NCI-H82 treated with DMSO at 0.1 percent for 48 hours (cell line): ENCODE results near the gene ALS2.
"Not testable (repeated sequence)": the region's sequence is repeated elsewhere in the genome, so short reads cannot be mapped to it uniquely, and the experiment has no call there.

Experiments used
- DNase-seq: peaks from one replicate; lab custom pipeline; 2025; ENCODE audit not compliant: unreplicated experiment; lab: John Stamatoyannopoulos, UW

Gene ALS2

GRCh38 chr2:201780674-201781493, at the start of gene ALS2:
ALS2 (minus strand) TSS chr2:201780933; CDS start chr2:201768885, 12,048 bp downstream.
- peak; percentile 97 for DNase-seq

- DNase-seq: no peak
These were observed 47.5 kb upstream of the ALS2 start for GRCh38 chr2:201828220-201828619.

GRCh38 chr2:201827621-201828020, 46.9 kb upstream of the ALS2 start:
- no peak for DNase-seq

GRCh38 chr2:201824212-201824611, 43.5 kb upstream of the ALS2 start:
- DNase-seq: no peak

GRCh38 chr2:201821080-201821479, 40.3 kb upstream of the ALS2 start:
- no peak for DNase-seq

- DNase-seq: peak; percentile 63
These were observed 39.8 kb upstream of the ALS2 start for GRCh38 chr2:201820383-201821007.

GRCh38 chr2:201816657-201817575, 36.2 kb upstream of the ALS2 start:
- DNase-seq: no peak

GRCh38 chr2:201813996-201814760, 33.4 kb upstream of the ALS2 start:
- DNase-seq: no peak

GRCh38 chr2:201810604-201811003, 29.9 kb upstream of the ALS2 start:
- DNase-seq: not testable (repeated sequence)

GRCh38 chr2:201809633-201810032, 28.9 kb upstream of the ALS2 start:
- no peak for DNase-seq

GRCh38 chr2:201808027-201808426, 27.3 kb upstream of the ALS2 start:
- DNase-seq: no peak

GRCh38 chr2:201807452-201807999, 26.8 kb upstream of the ALS2 start:
- DNase-seq: no peak

- no peak for DNase-seq
These were observed 25.9 kb upstream of the ALS2 start, which contains the start of gene CDK15 for GRCh38 chr2:201806442-201807170. CDK15 (plus strand) TSS chr2:201806537; CDS start chr2:201806665, 128 bp downstream.

GRCh38 chr2:201798914-201799285, 18.2 kb upstream of the ALS2 start:
- peak; percentile 22 for DNase-seq

- no peak for DNase-seq
These were observed 17.6 kb upstream of the ALS2 start for GRCh38 chr2:201798252-201798913.

- DNase-seq: no peak
These were observed 16.6 kb upstream of the ALS2 start for GRCh38 chr2:201797175-201797840.

GRCh38 chr2:201796478-201796865, 15.7 kb upstream of the ALS2 start:
- DNase-seq: no peak

- DNase-seq: peak; percentile 22
These were observed 15.1 kb upstream of the ALS2 start for GRCh38 chr2:201795607-201796477.
